GM20431 (cell line): ENCODE results near the gene CEP152.
"Not testable (repeated sequence)": the region's sequence is repeated elsewhere in the genome, so short reads cannot be mapped to it uniquely, and the experiment has no call there.

Source experiments
- in situ Hi-C: fragments of 300-500 bp; cut with MseI, MboI; formaldehyde crosslinking; loops from one replicate; pipeline ENCODE4 v1.15.0; 2020; ENCODE audit warnings: low sequenced_read_pairs; ENCODE audit not compliant: unreplicated experiment

The CEP152 gene

GRCh38 chr15:48811325-48811958, 573 bp upstream of the CEP152 start:
- in situ Hi-C loops = loop anchor here (25.0 kb wide), 1 partner anchor 449 kb away; no protein-coding TSS in a partner anchor

- in situ Hi-C loops = loop anchor here (25.0 kb wide), 1 partner anchor 444 kb away; no protein-coding TSS in a partner anchor
Observed at GRCh38 chr15:48806151-48806550, 4.7 kb downstream of the CEP152 start.

GRCh38 chr15:48805591-48805990, 5.3 kb downstream of the CEP152 start:
- in situ Hi-C loops = loop anchor here (25.0 kb wide), 1 partner anchor 443 kb away; no protein-coding TSS in a partner anchor

GRCh38 chr15:48803877-48804276, 7.0 kb downstream of the CEP152 start:
- in situ Hi-C loops = loop anchor here (25.0 kb wide), 1 partner anchor 442 kb away; no protein-coding TSS in a partner anchor

GRCh38 chr15:48802867-48803266, 8.0 kb downstream of the CEP152 start:
- in situ Hi-C loops = loop anchor here (25.0 kb wide), 1 partner anchor 441 kb away; no protein-coding TSS in a partner anchor

- in situ Hi-C loops = loop anchor here (25.0 kb wide), 1 partner anchor 440 kb away; no protein-coding TSS in a partner anchor
Observed at GRCh38 chr15:48802257-48802656, 8.6 kb downstream of the CEP152 start.

- in situ Hi-C loops = loop anchor here (25.0 kb wide), 1 partner anchor 439 kb away; no protein-coding TSS in a partner anchor
Observed at GRCh38 chr15:48800811-48801455, 9.9 kb downstream of the CEP152 start.

GRCh38 chr15:48800245-48800644, 10.6 kb downstream of the CEP152 start:
- in situ Hi-C loops = loop anchor here (25.0 kb wide), 1 partner anchor 438 kb away; no protein-coding TSS in a partner anchor

GRCh38 chr15:48798319-48798718, 12.6 kb downstream of the CEP152 start:
- in situ Hi-C loops = no loop called here

GRCh38 chr15:48796930-48797329, 13.9 kb downstream of the CEP152 start:
- in situ Hi-C loops = no loop called here

GRCh38 chr15:48796521-48796920, 14.3 kb downstream of the CEP152 start:
- in situ Hi-C loops = no loop called here

GRCh38 chr15:48795901-48796300, 15.0 kb downstream of the CEP152 start:
- in situ Hi-C loops = no loop called here

- in situ Hi-C loops = no loop called here
Observed at GRCh38 chr15:48794697-48795134, 16.2 kb downstream of the CEP152 start.

- in situ Hi-C loops = no loop called here
Observed at GRCh38 chr15:48792408-48792807, 18.5 kb downstream of the CEP152 start.

GRCh38 chr15:48790466-48791115, 20.3 kb downstream of the CEP152 start:
- in situ Hi-C loops = not testable (repeated sequence)

GRCh38 chr15:48785712-48786111, 25.2 kb downstream of the CEP152 start:
- in situ Hi-C loops = no loop called here

- in situ Hi-C loops = no loop called here
Observed at GRCh38 chr15:48785195-48785594, 25.7 kb downstream of the CEP152 start.

GRCh38 chr15:48784756-48785155, 26.1 kb downstream of the CEP152 start:
- in situ Hi-C loops = no loop called here

- in situ Hi-C loops = no loop called here
Observed at GRCh38 chr15:48782911-48783310, 28.0 kb downstream of the CEP152 start.

- in situ Hi-C loops = no loop called here
Observed at GRCh38 chr15:48781481-48782081, 29.3 kb downstream of the CEP152 start.
